GM04504 (cell line): Measurements from ENCODE around the gene AEBP1.

Experiments
- DNase-seq: peaks from one replicate; pipeline ENCODE4 v3.0.0-alpha.2; 2012; ENCODE audit warnings: low read depth

Gene AEBP1

GRCh38 chr7:44103923-44104859 lies at the start of gene AEBP1:
Gene AEBP1, plus strand, starts transcription at chr7:44104345. Its CDS starts 321 bp downstream, at chr7:44104666.
- DNase-seq, result no peak

GRCh38 chr7:44056681-44057080 lies 47.5 kb upstream of the AEBP1 start:
- no peak for DNase-seq

GRCh38 chr7:44057181-44057848 lies 46.8 kb upstream of the AEBP1 start:
- DNase-seq, result no peak

DNA sequence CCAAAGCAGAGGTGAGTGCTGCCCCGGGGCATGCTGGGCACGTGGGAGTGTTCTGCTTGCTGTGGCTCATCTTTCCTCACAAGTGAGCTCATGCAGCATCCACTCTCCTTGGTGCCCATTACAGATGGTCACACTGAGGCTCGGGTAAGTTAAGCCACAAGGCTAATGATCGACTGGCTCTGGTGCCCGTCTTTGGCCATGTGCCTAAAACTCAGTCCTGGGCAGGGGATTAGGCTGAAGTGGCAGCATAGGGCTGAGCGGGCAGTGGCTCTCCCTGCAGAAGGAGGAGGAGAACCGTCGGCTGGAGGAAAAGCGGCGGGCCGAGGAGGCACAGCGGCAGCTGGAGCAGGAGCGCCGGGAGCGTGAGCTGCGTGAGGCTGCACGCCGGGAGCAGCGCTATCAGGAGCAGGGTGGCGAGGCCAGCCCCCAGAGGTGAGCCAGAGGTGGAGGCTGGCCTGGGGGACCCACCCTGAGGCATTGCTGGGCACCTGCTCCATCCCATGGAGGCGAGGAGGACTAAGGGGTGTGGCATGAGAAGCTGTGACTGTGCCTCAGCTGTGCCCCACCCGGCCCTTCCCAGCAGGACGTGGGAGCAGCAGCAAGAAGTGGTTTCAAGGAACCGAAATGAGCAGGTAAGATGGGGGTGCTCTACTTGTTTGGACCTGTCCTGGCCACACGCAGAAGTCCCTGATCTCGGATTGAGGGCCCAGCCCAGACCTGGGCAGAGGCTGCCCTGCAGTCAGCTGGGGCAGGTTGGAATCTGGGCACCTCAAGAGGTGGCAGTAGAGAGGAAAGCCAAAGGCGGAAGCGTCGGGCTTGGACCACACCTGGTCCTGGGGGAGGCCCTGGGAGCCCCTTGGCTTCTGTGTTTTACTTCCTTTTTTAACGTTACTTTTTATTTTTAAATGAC lies 46.0 kb upstream of the AEBP1 start:
- DNase-seq, result no peak

DNA sequence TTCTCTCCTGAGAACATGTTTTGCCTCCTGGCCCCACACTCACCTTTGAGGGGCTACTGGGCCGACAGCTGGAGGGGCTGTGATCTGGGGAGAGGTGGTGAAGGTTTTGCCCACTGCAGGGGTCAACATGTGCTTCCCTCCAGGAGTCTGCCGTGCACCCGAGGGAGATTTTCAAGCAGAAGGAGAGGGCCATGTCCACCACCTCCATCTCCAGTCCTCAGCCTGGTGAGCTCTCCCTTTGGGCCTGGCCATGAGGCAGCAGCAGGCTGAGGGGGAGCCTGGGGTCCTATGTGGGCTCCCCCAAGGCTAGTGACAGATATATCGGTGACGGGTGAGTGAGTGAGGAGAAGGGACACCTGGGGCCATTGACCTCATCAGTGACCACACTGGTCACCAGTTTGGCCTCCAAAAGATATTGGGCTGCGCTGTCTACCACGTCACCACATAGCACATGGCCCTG lies 45.4 kb upstream of the AEBP1 start:
- DNase-seq, result no peak

- DNase-seq, result no peak
These were observed 44.7 kb upstream of the AEBP1 start for GRCh38 chr7:44059219-44060090.

DNA sequence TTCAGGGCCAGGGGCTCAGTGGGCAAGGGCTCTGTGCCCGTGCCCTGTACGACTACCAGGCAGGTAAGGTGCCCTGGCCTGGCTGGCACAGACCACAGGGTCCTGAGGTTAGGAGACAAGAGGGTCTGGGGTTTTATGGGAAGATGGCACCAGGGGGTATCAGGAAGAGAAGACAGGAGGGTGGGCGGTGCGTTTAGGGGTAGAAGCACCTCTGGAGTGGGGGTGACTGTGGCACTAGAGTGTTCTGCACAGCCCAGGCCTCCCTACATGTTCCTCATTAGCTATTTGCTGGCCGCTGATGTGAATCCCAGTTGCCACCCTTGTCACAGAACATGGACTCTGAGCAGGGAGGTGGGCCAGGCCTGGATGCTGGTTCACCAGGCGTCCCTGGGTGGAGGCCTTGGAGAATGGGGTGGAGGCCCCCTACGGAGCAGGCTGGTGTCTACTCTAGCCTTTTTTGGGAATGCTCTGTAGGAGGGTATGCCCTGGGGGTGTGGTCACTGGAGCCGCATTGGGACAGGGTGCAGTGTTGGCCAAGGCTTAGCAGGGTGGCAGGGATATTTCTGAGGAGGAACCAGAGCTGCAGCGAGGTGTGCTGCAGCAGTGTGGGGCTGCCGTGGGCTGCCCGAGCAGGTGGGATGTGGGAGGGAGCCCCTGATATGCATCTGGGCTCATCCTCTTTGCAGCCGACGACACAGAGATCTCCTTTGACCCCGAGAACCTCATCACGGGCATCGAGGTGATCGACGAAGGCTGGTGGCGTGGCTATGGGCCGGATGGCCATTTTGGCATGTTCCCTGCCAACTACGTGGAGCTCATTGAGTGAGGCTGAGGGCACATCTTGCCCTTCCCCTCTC lies 43.8 kb upstream of the AEBP1 start:
- no peak for DNase-seq

- no peak for DNase-seq
These were observed 43.0 kb upstream of the AEBP1 start for GRCh38 chr7:44060948-44061644.

DNA sequence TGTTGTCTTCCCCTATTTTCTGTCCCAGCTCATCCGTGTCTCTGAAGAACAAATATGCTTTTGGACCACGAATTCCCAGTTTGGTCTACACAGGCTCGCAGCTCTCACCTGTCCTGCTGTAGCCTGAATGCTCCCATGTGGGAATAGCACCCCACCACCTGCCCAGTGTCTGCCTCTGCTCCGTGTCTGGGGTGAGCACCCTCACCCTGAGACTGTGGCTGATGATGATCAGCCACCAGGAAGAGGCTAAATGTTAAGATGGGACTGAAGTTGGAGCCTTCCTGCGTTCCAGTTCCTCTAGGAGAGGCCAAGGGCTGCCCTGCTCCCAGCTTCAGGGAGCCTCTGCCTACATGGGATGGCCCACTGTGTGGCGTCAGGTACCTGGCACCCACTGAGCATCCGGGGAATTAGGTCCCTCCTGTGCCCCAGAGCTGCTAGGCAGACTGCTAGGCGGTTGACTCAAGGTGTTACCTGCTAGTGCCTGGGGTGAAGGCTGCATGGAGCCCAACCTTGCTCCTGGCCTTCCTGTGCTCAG lies 42.4 kb upstream of the AEBP1 start:
- no peak for DNase-seq

DNA sequence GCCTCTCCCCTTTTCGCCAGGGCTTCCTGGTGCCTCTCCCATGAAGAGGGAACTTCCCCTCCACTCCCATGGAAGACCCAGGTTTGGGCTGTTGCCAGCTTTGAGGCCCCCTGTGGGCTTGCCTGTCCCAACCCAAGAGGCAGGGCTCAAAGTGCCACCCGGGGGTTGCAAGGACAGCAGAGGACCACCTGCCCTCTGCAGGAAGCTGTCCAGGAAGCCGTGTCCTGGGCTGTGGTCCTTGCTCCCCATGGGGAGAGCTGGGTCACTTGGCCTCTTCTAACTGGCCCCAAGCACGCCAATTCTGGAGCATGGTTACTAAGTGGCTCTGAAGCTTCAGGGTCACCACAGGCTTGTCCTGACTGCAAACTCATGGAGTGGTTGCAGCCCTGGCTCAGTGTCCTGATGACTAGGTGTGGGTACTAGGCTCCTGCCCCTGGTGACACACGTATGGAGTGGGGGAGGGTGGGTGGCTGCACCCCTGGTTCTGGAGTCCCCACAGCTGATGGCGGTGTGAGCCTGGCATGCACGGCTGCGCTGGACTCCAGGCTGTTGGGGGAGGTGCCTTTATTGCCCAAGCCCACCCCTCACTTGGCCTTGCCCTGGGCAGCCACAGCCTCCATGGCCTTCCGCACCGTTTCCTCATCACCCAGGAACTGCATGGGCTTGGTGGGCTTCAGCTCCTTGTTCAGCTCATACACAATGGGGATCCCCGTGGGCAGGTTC lies 41.8 kb upstream of the AEBP1 start:
- no peak for DNase-seq

DNA sequence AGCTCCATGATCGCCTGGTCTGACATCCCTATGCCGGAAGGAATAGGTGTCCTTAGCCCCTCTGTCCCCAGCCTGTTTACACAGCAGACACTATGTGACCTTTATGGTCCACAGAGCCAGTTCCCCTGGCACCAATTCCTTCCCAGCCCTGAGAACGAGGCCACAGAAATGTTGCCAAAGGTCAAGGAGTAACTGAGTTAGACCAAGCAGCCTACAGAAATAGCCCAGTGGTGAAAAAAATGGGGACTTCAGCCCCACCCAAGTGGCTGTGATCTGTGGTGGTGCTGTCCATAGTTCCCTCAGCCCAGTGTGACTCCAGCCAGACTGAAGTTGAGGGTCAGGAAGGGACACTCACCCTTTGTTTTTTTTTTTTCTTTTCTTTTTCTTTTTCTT lies 41.2 kb upstream of the AEBP1 start:
- DNase-seq, result no peak

DNA sequence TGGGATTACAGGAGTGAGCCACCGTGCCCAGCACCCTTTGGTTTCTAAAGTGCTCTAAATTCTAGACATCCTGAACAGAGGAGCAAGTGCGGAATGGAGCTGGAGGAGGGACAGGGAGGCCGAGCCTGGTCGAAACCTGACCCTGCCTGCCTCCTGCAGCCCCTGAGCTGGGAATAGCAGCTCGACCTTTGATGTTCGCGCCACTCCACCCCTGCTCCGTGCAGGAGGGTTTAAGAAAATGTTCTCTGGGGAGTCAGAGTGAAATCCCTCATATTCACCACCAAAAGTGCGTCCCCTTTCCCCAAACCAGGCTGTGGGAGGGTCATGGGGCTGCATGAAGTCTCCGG lies 40.6 kb upstream of the AEBP1 start:
- DNase-seq, result no peak

DNA sequence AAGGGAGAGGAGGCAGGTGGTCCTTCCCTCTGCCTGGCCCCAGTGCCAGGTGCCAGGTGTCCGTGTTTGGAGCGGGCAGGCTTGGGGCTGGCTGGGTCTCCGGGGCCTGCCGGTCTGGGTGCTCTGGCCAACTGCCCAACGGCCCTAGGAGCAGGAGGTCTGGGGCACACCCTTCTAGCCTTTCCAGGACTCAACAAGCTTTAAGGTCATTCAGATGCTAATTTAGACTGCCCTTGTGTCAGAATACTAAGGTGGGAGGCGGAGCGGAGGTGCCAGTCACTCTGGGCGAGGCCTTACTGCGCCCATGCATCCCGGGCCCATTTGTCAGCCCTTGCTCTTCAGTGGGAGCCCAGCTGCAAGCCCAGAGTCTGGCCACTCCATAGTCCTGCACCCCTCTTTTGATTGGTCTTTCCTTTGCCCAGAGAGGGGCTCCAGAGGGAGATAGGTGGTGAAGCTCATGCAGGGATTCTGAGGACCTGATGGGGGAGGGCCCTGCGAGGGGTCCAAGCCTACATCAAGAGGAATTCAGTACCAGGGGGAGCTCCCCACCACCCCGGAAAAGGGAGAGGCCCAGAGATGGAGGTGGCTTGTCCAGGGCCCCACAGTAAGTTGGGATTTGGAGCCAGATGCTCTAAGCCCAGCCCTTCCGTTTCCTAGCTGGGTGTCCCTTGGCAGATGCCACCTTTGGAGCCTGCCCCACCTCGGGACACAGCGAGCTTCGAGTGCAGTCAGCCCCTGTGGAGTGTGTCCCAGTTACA lies 40.1 kb upstream of the AEBP1 start:
- DNase-seq, result no peak

GRCh38 chr7:44064791-44065430 lies 39.2 kb upstream of the AEBP1 start:
- no peak for DNase-seq

DNA sequence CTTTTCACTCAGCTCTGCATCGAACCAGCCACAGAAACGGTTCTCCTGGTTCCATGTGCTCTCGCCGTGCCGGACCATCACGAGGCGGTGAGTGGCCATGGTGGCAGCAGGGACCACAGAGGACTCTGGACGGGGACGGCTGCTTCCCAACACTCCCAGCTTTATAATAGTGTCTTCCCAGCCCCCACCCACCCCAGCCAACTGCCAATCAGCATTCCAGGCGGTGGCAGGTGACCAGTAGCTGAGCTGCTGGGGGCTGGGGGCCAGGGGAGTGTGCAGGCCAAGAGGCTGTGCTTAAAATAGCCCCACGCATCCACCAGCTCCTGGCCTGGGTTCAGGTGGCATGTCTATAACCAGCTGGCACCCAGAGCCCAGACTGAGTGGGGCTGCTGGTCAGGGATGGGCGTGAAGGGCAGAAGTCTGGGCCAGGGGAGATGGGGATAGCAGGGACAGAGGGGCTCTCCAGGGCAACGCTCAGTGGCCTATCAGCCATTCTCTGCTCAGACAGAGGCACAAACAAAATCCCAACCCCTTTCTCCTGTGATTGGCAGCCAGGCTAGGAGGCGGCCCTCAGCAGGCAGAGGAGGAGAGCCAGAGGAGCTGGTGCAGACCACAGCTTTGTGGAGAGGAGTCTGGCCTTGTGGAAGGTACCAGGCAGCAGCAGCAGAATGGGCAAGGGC lies 38.6 kb upstream of the AEBP1 start, which contains the start of gene PGAM2:
Gene PGAM2, minus strand, starts transcription at position 137 of the 680 bp plus-strand sequence. Its CDS starts 38 bp downstream, at position 99.
- no peak for DNase-seq

- no peak for DNase-seq
These were observed 38.1 kb upstream of the AEBP1 start for GRCh38 chr7:44066111-44066460.
